ENCODE data around the gene MOCS1. TPM values are rescaled to one million over a fixed set of nuclear protein-coding genes. Genes with fewer than 3 reads are reported as not detected.
"Not testable (repeated sequence)": the region's sequence is repeated elsewhere in the genome, so short reads cannot be mapped to it uniquely, and the experiment has no call there.

The MOCS1 gene
- total RNA-seq, 1 donor from 2014 or later, result 3.8 TPM

DNA sequence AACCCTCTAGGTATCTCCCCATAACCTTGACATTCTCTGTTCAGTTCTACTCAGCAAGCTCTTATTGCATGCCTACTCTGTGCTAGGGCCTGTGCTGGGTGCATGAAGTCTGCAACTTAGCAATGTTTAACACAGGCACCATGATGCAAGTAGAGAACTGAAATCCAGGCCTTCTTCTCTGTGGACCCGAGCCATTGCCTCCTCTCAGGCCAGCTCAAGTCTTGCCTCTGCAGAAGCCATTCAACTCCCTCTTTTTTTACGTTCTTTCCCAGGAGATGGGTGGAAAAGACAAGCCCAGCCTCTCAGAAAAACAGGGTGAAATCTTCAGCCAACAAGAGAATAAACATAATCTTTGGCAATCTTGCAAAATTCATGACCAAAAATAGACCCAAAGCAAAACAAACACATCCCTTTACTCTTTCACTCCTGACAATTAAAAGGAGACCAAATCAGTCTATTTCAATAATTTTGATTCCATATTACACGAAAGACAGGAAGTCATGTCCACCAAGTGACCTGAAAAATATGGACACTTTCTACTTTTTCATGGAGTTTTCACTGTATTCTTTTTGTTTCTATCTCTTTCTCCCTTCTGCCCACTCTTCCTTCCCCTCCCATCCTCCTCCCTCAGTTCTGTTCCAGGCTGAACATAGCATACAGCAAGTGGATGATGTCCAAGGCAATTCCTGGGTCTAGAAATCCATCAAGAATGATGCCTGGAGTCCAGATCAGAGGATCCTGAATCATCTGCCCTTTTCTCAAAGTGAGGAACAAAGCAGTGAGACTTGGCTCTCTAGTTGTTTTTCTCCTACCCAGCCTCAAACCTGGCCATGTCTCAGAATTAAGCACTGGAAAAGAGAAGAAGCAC is 45.4 kb upstream of the MOCS1 start:
- no peaks in the 10 kb centered on the region for H3K9me3 Mint-ChIP-seq
- no peaks in the 10 kb centered on the region for H3K36me3 Mint-ChIP-seq
- TF ChIP-seq, protein P1, sequence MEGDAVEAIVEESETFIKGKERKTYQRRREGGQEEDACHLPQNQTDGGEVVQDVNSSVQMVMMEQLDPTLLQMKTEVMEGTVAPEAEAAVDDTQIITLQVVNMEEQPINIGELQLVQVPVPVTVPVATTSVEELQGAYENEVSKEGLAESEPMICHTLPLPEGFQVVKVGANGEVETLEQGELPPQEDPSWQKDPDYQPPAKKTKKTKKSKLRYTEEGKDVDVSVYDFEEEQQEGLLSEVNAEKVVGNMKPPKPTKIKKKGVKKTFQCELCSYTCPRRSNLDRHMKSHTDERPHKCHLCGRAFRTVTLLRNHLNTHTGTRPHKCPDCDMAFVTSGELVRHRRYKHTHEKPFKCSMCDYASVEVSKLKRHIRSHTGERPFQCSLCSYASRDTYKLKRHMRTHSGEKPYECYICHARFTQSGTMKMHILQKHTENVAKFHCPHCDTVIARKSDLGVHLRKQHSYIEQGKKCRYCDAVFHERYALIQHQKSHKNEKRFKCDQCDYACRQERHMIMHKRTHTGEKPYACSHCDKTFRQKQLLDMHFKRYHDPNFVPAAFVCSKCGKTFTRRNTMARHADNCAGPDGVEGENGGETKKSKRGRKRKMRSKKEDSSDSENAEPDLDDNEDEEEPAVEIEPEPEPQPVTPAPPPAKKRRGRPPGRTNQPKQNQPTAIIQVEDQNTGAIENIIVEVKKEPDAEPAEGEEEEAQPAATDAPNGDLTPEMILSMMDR (IDR thresholded peaks at IDR 0.05; ENCODE audit: unreplicated experiment), result no peak
- H3K4me1 Mint-ChIP-seq, result peaks cover 1% of the 10 kb centered on the region
- no peak for DNase-seq (ENCODE audit: low spot score in 2 of 2, unreplicated experiment in 2 of 2)
- H3K4me3 Mint-ChIP-seq, result no peak overlapping the region
- H3K27me3 Mint-ChIP-seq (ENCODE audit: low read depth), result peaks cover 55% of the 10 kb centered on the region
- no peak overlapping the region for H3K27ac Mint-ChIP-seq

DNA sequence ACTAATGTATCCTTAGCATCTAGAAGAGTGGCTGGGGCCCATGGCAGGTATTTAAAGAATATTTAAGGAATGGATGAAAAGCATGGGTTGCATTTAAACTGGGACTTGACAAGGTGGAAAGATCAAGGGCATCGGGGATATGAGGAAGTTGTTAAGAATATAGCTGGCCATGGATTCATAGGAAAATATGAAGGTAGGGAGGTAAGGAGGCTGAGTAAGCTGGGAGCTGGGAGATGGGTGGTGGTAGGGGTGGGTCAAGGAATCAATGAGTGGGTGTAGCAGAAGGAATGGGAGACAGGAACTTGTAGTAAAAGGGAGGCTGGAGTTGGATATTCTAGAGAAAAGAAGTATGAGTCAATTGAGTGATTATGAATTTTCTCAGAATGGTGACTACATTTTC is 44.0 kb upstream of the MOCS1 start:
- Mint-ChIP-seq H3K27ac (no peak overlapping the region), H3K4me3 (no peak overlapping the region), H3K9me3 (no peaks in the 10 kb centered on the region), H3K4me1 (peaks cover 1% of the 10 kb centered on the region), H3K27me3 (ENCODE audit: low read depth) (peaks cover 61% of the 10 kb centered on the region), H3K36me3 (no peaks in the 10 kb centered on the region)
- no peak for DNase-seq (ENCODE audit: low spot score in 2 of 2, unreplicated experiment in 2 of 2)
- TF ChIP-seq, protein P1 (IDR thresholded peaks at IDR 0.05; ENCODE audit: unreplicated experiment), result no peak

DNA sequence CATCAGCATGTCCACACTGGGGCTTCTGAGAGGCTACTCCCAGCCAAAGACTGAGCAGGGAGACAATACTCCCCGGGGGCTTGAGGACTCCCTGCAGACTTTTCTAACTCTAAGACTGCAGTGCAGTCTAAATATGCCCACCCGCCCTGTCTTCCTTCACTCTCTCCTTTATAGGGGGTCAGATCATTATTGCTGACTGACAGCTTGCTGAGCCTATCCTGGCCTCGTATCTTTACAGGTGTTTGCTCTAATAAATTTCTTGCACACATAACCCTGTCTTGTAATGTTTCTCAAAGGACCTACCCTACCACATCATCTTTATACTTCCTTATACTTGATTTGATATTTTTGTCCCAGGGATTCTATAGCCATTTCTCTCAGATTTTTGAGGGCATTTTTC is 39.4 kb upstream of the MOCS1 start:
- DNase-seq (ENCODE audit: low spot score in 2 of 2, unreplicated experiment in 2 of 2), result no peak
- H3K27me3 Mint-ChIP-seq (ENCODE audit: low read depth), result peaks cover 84% of the 10 kb centered on the region
- no peak overlapping the region for H3K4me3 Mint-ChIP-seq
- no peaks in the 10 kb centered on the region for H3K9me3 Mint-ChIP-seq
- H3K36me3 Mint-ChIP-seq, result no peaks in the 10 kb centered on the region
- H3K4me1 Mint-ChIP-seq, result no peaks in the 10 kb centered on the region
- TF ChIP-seq, protein P1 (IDR thresholded peaks at IDR 0.05; ENCODE audit: unreplicated experiment), result no peak
- no peak overlapping the region for H3K27ac Mint-ChIP-seq

DNA sequence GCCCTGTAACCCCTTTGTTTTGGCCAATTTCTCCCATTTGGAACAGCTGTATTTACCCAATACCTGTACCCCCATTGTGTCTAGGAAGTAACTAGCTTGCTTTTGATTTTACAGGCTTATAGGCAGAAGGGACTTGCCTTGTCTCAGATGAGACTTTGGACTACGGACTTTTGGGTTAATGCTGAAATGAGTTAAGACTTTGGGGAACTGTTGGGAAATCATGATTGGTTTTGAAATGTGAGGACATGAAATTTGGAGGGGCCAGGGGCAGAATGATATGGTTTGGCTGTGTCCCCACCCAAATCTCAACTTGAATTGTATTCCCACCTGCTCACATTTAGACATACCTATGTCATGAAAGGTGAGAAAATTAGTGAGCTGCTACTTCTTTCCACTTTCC is 38.5 kb upstream of the MOCS1 start:
- H3K27me3 Mint-ChIP-seq (ENCODE audit: low read depth), result peaks cover 82% of the 10 kb centered on the region
- H3K27ac Mint-ChIP-seq; H3K4me3 Mint-ChIP-seq; H3K36me3 Mint-ChIP-seq; H3K9me3 Mint-ChIP-seq; DNase-seq (ENCODE audit: low spot score in 2 of 2, unreplicated experiment in 2 of 2); H3K4me1 Mint-ChIP-seq: not testable (repeated sequence)

DNA sequence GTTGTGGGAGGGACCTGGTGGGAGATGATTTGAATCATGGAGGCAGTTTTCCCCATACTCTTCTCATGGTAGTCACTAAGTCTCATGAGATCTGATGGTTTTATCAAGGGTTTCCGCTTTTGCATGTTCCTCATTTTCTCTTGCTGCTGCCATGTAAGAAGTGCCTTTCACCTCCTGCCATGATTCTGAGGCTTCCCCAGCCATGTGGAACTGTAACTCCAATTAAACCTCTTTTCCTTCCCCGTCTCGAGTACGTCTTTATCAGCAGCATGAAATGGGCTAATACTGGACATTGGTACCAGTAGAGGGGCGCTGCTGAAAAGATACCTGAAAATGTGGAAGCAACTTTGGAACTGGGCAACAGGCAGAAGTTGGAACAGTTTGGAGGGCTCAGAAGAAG is 36.9 kb upstream of the MOCS1 start:
- H3K9me3 Mint-ChIP-seq; H3K27ac Mint-ChIP-seq; H3K4me1 Mint-ChIP-seq; DNase-seq (ENCODE audit: low spot score in 2 of 2, unreplicated experiment in 2 of 2); H3K36me3 Mint-ChIP-seq; H3K4me3 Mint-ChIP-seq: not testable (repeated sequence)
- peaks cover 69% of the 10 kb centered on the region for H3K27me3 Mint-ChIP-seq (ENCODE audit: low read depth)

DNA sequence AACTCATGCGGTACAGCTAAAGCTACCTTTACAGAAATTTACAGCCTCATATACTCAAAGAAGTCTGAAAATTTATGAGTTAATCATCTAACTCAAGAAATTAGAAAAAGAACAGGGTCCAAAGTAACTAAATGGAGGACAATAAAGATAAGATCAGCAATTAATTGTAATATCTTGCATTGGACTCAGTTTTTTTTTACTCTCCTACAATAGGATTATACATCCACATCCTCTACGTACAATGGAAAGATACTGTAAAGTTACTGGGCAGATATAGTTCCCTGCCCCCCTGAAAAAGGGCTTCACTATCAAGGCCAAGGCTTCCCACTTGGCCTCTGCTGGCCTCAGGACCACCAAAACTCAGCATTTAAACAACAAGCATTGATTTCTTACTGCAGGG is 31.5 kb upstream of the MOCS1 start:
- Mint-ChIP-seq H3K27ac (no peak overlapping the region), H3K27me3 (ENCODE audit: low read depth) (peaks cover 50% of the 10 kb centered on the region), H3K36me3 (no peaks in the 10 kb centered on the region), H3K4me1 (no peaks in the 10 kb centered on the region), H3K9me3 (no peaks in the 10 kb centered on the region), H3K4me3 (no peak overlapping the region)
- TF ChIP-seq, protein P1 (IDR thresholded peaks at IDR 0.05; ENCODE audit: unreplicated experiment), result no peak
- DNase-seq (ENCODE audit: low spot score in 2 of 2, unreplicated experiment in 2 of 2), result no peak

All from mesothelial cell of epicardium (in vitro differentiated cells).